Measurements from ENCODE around the gene TRIM41. TPM values are rescaled to one million over a fixed set of nuclear protein-coding genes. Genes with fewer than 3 reads are reported as not detected.

Gene TRIM41
- total and polyA plus RNA-seq, 2 of the 13 experiments (the other 11 are each of a cell fraction or from before 2014, with no cell fraction given) = 10.2 to 16.7 TPM

- Histone ChIP-seq H3K27ac (ENCODE audit: extremely low read length, insufficient read depth, low read length) (peak overlapping the region; percentile 21), H3K4me1 (ENCODE audit: insufficient read depth, low read length) (peaks cover 35% of the 10 kb centered on the region), H2AFZ (ENCODE audit: low read length) (peak overlapping the region; percentile 52), H3K4me2 (ENCODE audit: low read depth, low read length) (peak overlapping the region; percentile 95), H3K9ac (ENCODE audit: insufficient read depth, low read depth, low read length) (no peak overlapping the region), H3K27me3 (ENCODE audit: control insufficient read depth in 1 of 2, insufficient read depth in 2 of 2, low read length in 2 of 2) (peaks cover 0 to 2% of the 10 kb centered on the region in 2 experiments; a peak in 1 of 5 replicates), H3K9me3 (ENCODE audit: low read length) (no peaks in the 10 kb centered on the region), H3K4me3 (replicated peaks in 1 of 3; ENCODE audit: insufficient read depth in 1 of 3, low read depth in 2 of 3, low read length in 3 of 3) (peak overlapping the region; percentile 49 to 78 (median 67)), H4K20me1 (ENCODE audit: insufficient read depth, low read length) (no peaks in the 10 kb centered on the region), H3K36me3 (replicated peaks in 1 of 2; ENCODE audit: control insufficient read depth in 1 of 2, insufficient read depth in 2 of 2, low read length in 2 of 2) (no peaks in the 10 kb centered on the region), H3K79me2 (ENCODE audit: insufficient read depth, low read length) (no peaks in the 10 kb centered on the region)
- no TSS peak for BruUV-seq (replicated peaks)
- peak; percentile 42 for ATAC-seq
- intact Hi-C loops (cut with micrococcal nuclease; ENCODE audit: unreplicated experiment) = no loop called here
- in situ Hi-C loops (cut with HindIII; ENCODE audit: extremely low pct_ligation_motif_present, low pct_unique_long_range_greater_than_20kb) = no loop called here
- DNase-seq (ENCODE audit: low spot score) = no peak
- CTCF ChIA-PET (ENCODE audit: low intra/inter-chr PET ratio, low total read pairs) = no interaction called here
- under 1% methylated on average over 22 of the region's 46 CpGs for WGBS (ENCODE audit: low lambda C conversion rate)
- POLR2A ChIA-PET = interaction anchor here (0.9 kb wide), 1 partner anchor 10 kb away, joined by 3 read pairs; no protein-coding TSS in a partner anchor
- FAIRE-seq = no peak
- TF ChIP-seq ZHX1 (CRISPR knock-in tag; IDR thresholded peaks at IDR 0.05; ENCODE audit: low read depth) (0 out of 2 replicates have a peak, but pooled peaks have one; percentile 32), MTA3 (CRISPR knock-in tag; IDR thresholded peaks at IDR 0.05) (no peak), ZNF512B (CRISPR knock-in tag; IDR thresholded peaks at IDR 0.05; ENCODE audit: borderline replicate concordance) (no peak), ZFX (CRISPR knock-in tag; IDR thresholded peaks at IDR 0.05; ENCODE audit: low read depth) (peak; percentile 72), ZSCAN31 (CRISPR knock-in tag; IDR thresholded peaks at IDR 0.05; ENCODE audit: low read depth) (no peak), MED13 (CRISPR knock-in tag; IDR thresholded peaks at IDR 0.05) (no peak), ZNF720 (CRISPR knock-in tag; IDR thresholded peaks at IDR 0.05) (no peak), KDM1A (CRISPR knock-in tag; IDR thresholded peaks at IDR 0.05) (no peak), ZMAT5 (CRISPR knock-in tag; IDR thresholded peaks at IDR 0.05; ENCODE audit: borderline replicate concordance, low read depth) (no peak), ZNF431 (CRISPR knock-in tag; IDR thresholded peaks at IDR 0.05; ENCODE audit: borderline replicate concordance, low read depth) (0 out of 2 replicates have a peak, but pooled peaks have one; percentile 50), ZNF674 (CRISPR knock-in tag; IDR thresholded peaks at IDR 0.05; ENCODE audit: low read depth) (no peak), GATA4 (IDR thresholded peaks at IDR 0.05; ENCODE audit: borderline replicate concordance, low read depth) (no peak), MAFF (IDR thresholded peaks at IDR 0.05; ENCODE audit: low read depth, low read length) (no peak), HDAC2 (CRISPR knock-in tag; IDR thresholded peaks at IDR 0.05) (no peak), ZNF468 (CRISPR knock-in tag; IDR thresholded peaks at IDR 0.05) (no peak), ZNF256 (CRISPR knock-in tag; conservative IDR thresholded peaks at IDR 0.05) (no peak), CBFB (CRISPR knock-in tag; IDR thresholded peaks at IDR 0.05) (no peak), NR3C1 (CRISPR knock-in tag; IDR thresholded peaks at IDR 0.05) (no peak), ZNF335 (CRISPR knock-in tag; IDR thresholded peaks at IDR 0.05) (no peak), ZNF788 (CRISPR knock-in tag; IDR thresholded peaks at IDR 0.05; ENCODE audit: borderline replicate concordance) (no peak; the same call in 1 of the 2 replicates)
Measured at GRCh38 chr5:181217111-181217802, 5.8 kb upstream of the TRIM41 start.
